H1 (cell line): ENCODE measurements around the gene GMCL1. TPM values are rescaled to one million over a fixed set of nuclear protein-coding genes. Genes with fewer than 3 reads are reported as not detected.
A peak's percentile ranks its signal among the peaks of the same experiment; 100 is the strongest.

Experiments
- CTCF ChIA-PET: fragments of 300-600 bp; sonication (Branson Sonifier 250); formaldehyde crosslinking; loops from one replicate; lab custom pipeline; 2021; ENCODE audit not compliant: partially characterized antibody; lab: Charles Lee
- POLR2A ChIA-PET: fragments of 300-600 bp; sonication (Branson Sonifier 250); formaldehyde crosslinking; loops from one replicate; lab custom pipeline; 2021; ENCODE audit warnings: inconsistent platforms; ENCODE audit not compliant: partially characterized antibody; lab: Charles Lee
- DNase-seq, 2 experiments: peaks; one replicate each; pipeline versions ENCODE4 v3.0.0 to v3.0.0-alpha.2; 2010 to 2022; ENCODE audit warnings: low spot score in 2 of 2, low read depth in 1 of 2, mixed read lengths in 1 of 2
- FAIRE-seq: peaks from 2 replicates; lab custom pipeline; 2011; peaks lifted over from hg19 to GRCh38; lab: Jason Lieb, UNC
- H2AFZ ChIP-seq: 2 replicates; pipeline ENCODE4 v1.8.1; 2012; ENCODE audit warnings: low read length, inconsistent platforms
- H2AK5ac ChIP-seq: 2 replicates; pipeline ENCODE4 v1.6.1; 2013; ENCODE audit warnings: low read depth, low read length
- H2BK120ac ChIP-seq: replicated peaks from 2 replicates; pipeline ENCODE3; 2013; ENCODE audit warnings: low read depth, low read length, inconsistent platforms
- H2BK12ac ChIP-seq: 2 replicates; pipeline ENCODE4 v1.6.1; 2013; ENCODE audit warnings: low read depth, low read length
- H2BK15ac ChIP-seq: 2 replicates; pipeline ENCODE4 v1.6.1; 2013; ENCODE audit warnings: low read length
- H2BK20ac ChIP-seq: 2 replicates; pipeline ENCODE4 v1.6.1; 2013; ENCODE audit warnings: low read length
- H2BK5ac ChIP-seq: 2 replicates; pipeline ENCODE4 v1.6.1; 2013; ENCODE audit warnings: low read depth, low read length
- H3K14ac ChIP-seq: 2 replicates; pipeline ENCODE4 v1.6.1; 2013; ENCODE audit warnings: inconsistent platforms; ENCODE audit not compliant: insufficient read length
- H3K18ac ChIP-seq: 2 replicates; pipeline ENCODE4 v1.6.1; 2013; ENCODE audit warnings: low read length; ENCODE audit errors: extremely low read depth
- H3K23ac ChIP-seq: 2 replicates; pipeline ENCODE4 v1.6.1; 2013; ENCODE audit warnings: inconsistent platforms; ENCODE audit not compliant: insufficient read length
- H3K23me2 ChIP-seq: 2 replicates; pipeline ENCODE4 v1.6.1; 2013; ENCODE audit warnings: low read depth, low read length
- H3K27ac ChIP-seq: 2 replicates; pipeline ENCODE4 v1.6.1; 2011; ENCODE audit warnings: low read depth, low read length, inconsistent platforms
- H3K27me3 ChIP-seq, 4 experiments: replicated peaks in 1 of 4; 1 replicate in 1 of 4; 2 replicates in 3 of 4; pipeline versions ENCODE4 v1.6.1 to v1.8.1; 2011 to 2013; ENCODE audit warnings: low read length in 3 of 4, mild to moderate bottlenecking in 3 of 4, inconsistent platforms in 2 of 4, mixed read lengths in 2 of 4, moderate library complexity in 1 of 4; ENCODE audit not compliant: control insufficient read depth in 3 of 4, insufficient read depth in 3 of 4; ENCODE audit errors: extremely low read depth in 1 of 4
- H3K36me3 ChIP-seq, 4 experiments: 2 replicates each; pipeline versions ENCODE4 v1.6.1 to v1.8.1; 2011 to 2013; ENCODE audit warnings: mild to moderate bottlenecking in 4 of 4, low read length in 3 of 4, moderate library complexity in 2 of 4, control low read depth in 1 of 4, inconsistent platforms in 1 of 4; ENCODE audit not compliant: insufficient read depth in 4 of 4, control insufficient read depth in 2 of 4
- H3K4ac ChIP-seq: replicated peaks from 2 replicates; pipeline ENCODE3; 2013; ENCODE audit warnings: low read length, low read depth, mixed read lengths, inconsistent platforms; ENCODE audit not compliant: insufficient read length
- H3K4me1 ChIP-seq, 4 experiments: replicated peaks in 1 of 4; 1 replicate in 1 of 4; 2 replicates in 3 of 4; pipeline versions ENCODE4 v1.6.1 to v1.8.1; 2011 to 2013; ENCODE audit warnings: low read length in 3 of 4, inconsistent platforms in 2 of 4, mixed read lengths in 1 of 4; ENCODE audit not compliant: insufficient read depth in 4 of 4, control insufficient read depth in 3 of 4
- H3K4me2 ChIP-seq, 2 experiments: 2 replicates each; pipeline versions ENCODE4 v1.6.1 to v1.8.1; 2011 to 2013; ENCODE audit warnings: low read depth in 2 of 2, low read length in 2 of 2, control low read depth in 1 of 2, inconsistent platforms in 1 of 2, mild to moderate bottlenecking in 1 of 2; ENCODE audit not compliant: insufficient read depth in 1 of 2
- H3K4me3 ChIP-seq, 4 experiments: fragments of 200-600, 300-600 bp in 1 of 4; sonication (generic), shearing (Covaris generic), sonication (Bioruptor Twin) in 1 of 4; 2 replicates each; pipeline versions ENCODE4 v1.5.1 to v1.8.1; 2011 to 2016; ENCODE audit warnings: low read length in 4 of 4, low read depth in 3 of 4, control low read depth in 2 of 4, inconsistent platforms in 2 of 4, mild to moderate bottlenecking in 2 of 4, mixed read lengths in 1 of 4, moderate library complexity in 1 of 4; ENCODE audit not compliant: insufficient read depth in 2 of 4; ENCODE audit errors: extremely low read depth in 1 of 4
- H3K56ac ChIP-seq: replicated peaks from 2 replicates; pipeline ENCODE3; 2013; ENCODE audit warnings: low read depth, mild to moderate bottlenecking, mixed read lengths, low read length, inconsistent platforms; ENCODE audit not compliant: insufficient read length
- H3K79me1 ChIP-seq: 2 replicates; pipeline ENCODE4 v1.6.1; 2013; ENCODE audit warnings: low read depth, low read length, control low read depth
- H3K79me2 ChIP-seq, 2 experiments: 2 replicates each; pipeline versions ENCODE4 v1.6.1 to v1.8.1; 2012 to 2013; ENCODE audit warnings: low read length in 2 of 2, mild to moderate bottlenecking in 2 of 2, inconsistent platforms in 1 of 2; ENCODE audit not compliant: insufficient read depth in 2 of 2, control insufficient read depth in 1 of 2
- H3K9ac ChIP-seq, 4 experiments: replicated peaks in 1 of 4; 1 replicate in 1 of 4; 2 replicates in 3 of 4; pipeline versions ENCODE4 v1.6.1 to v1.8.1; 2011 to 2013; ENCODE audit warnings: low read depth in 3 of 4, low read length in 3 of 4, control low read depth in 2 of 4, mild to moderate bottlenecking in 2 of 4, moderate library complexity in 2 of 4, inconsistent platforms in 1 of 4; ENCODE audit errors: extremely low read depth in 1 of 4
- H3K9me3 ChIP-seq, 2 experiments: 2 replicates each; pipeline versions ENCODE4 v1.6.1 to v1.8.1; 2012 to 2013; ENCODE audit warnings: mild to moderate bottlenecking in 2 of 2, moderate library complexity in 2 of 2, control low read depth in 1 of 2, inconsistent platforms in 1 of 2, low read depth in 1 of 2, low read length in 1 of 2, mixed read lengths in 1 of 2; ENCODE audit not compliant: insufficient read depth in 2 of 2
- H4K20me1 ChIP-seq, 2 experiments: replicated peaks in 1 of 2; 2 replicates each; pipeline versions ENCODE3 to v1.8.1; 2011 to 2013; ENCODE audit warnings: inconsistent platforms in 2 of 2, low read length in 2 of 2, mild to moderate bottlenecking in 1 of 2; ENCODE audit not compliant: insufficient read depth in 2 of 2, control insufficient read depth in 1 of 2
- H4K5ac ChIP-seq: 2 replicates; pipeline ENCODE4 v1.6.1; 2013; ENCODE audit warnings: low read length, low read depth, mixed read lengths, inconsistent platforms; ENCODE audit not compliant: insufficient read length
- H4K8ac ChIP-seq: 2 replicates; pipeline ENCODE4 v1.8.0; 2013; ENCODE audit warnings: mild to moderate bottlenecking, moderate library complexity, low read length, inconsistent platforms; ENCODE audit not compliant: insufficient read depth; ENCODE audit errors: extremely low read depth
- H4K91ac ChIP-seq: replicated peaks from 2 replicates; pipeline ENCODE3; 2013; ENCODE audit warnings: low read length, mixed read lengths, inconsistent platforms; ENCODE audit not compliant: insufficient read length
- ASH2L ChIP-seq: fragments of 200-600, 300-600 bp; sonication (generic); IDR thresholded peaks from one replicate; pipeline ENCODE4 v1.7.1; 2017; ENCODE audit warnings: low read length
- FOSL1 ChIP-seq: IDR thresholded peaks from 2 replicates; pipeline ENCODE4 v1.6.1; 2011; ENCODE audit warnings: mild to moderate bottlenecking, low read depth, low read length, moderate library complexity; ENCODE audit not compliant: insufficient read depth
- GABPA ChIP-seq: IDR thresholded peaks from 2 replicates; pipeline ENCODE4 v1.6.1; 2011; ENCODE audit warnings: mild to moderate bottlenecking, low read length, moderate library complexity, borderline replicate concordance; ENCODE audit not compliant: insufficient read depth
- JUND ChIP-seq: IDR thresholded peaks from 2 replicates; pipeline ENCODE4 v1.6.1; 2011; ENCODE audit warnings: mild to moderate bottlenecking, improper control_type of control experiment, low read length
- POLR2A ChIP-seq, 2 experiments: IDR thresholded peaks; 1 replicate in 1 of 2; 2 replicates in 1 of 2; pipeline ENCODE4 v1.6.1; 2011; ENCODE audit warnings: low read depth in 2 of 2, low read length in 2 of 2, mild to moderate bottlenecking in 2 of 2; ENCODE audit errors: control extremely low read depth in 1 of 2
- RBBP5 ChIP-seq: IDR thresholded peaks from 2 replicates; pipeline ENCODE4 v1.7.1; 2012; ENCODE audit warnings: low read depth, mild to moderate bottlenecking, inconsistent platforms, low read length, moderate library complexity, borderline replicate concordance
- WGBS, 2 experiments: shearing (Covaris generic) in 1 of 2; methylation state at CpG; one replicate each; pipeline versions ENCODE4 v1.1.6 to v1.1.7; 2013 to 2015; ENCODE audit warnings: low lambda C conversion rate in 2 of 2, mixed read lengths in 2 of 2, inconsistent platforms in 1 of 2, low coverage in 1 of 2, missing lambda C conversion rate in 1 of 2; ENCODE audit not compliant: insufficient replicate concordance in 2 of 2, insufficient coverage in 1 of 2, insufficient read length in 1 of 2; ENCODE audit errors: extremely low coverage in 1 of 2, missing lambda C conversion rate in 1 of 2; 5-methylcytosine and 5-hydroxymethylcytosine counted together
- polyA plus RNA-seq, 7 experiments: library from polyadenylated mRNA; depleted of rRNA in 3 of 7; stranded (reverse) in 5 of 7; unstranded in 2 of 7; fragments of >200 nt in 5 of 7; fragments of 200-250 nt in 2 of 7; gene quantifications; 1 replicate in 5 of 7; 2 replicates in 1 of 7; 4 replicates in 1 of 7; pipeline versions ENCODE4 v1.2.1 to v1.2.3, GENCODE V29; 2011 to 2013; ENCODE audit warnings: missing spikeins in 2 of 7, mixed read lengths in 2 of 7
- total RNA-seq: library from RNA; stranded (reverse); fragmentation: NEBNext Ultra II Directional; extraction: Animal tissue kit (Norgen Biotek cat#: 25700); gene quantifications from 2 replicates; pipeline ENCODE4 v1.2.1, GENCODE V29; 2021

GMCL1 gene
- total and polyA plus RNA-seq, 2 of the 8 experiments (the other 6 are each of a cell fraction or from before 2014, with no cell fraction given), result 6.5 to 21.9 TPM

DNA sequence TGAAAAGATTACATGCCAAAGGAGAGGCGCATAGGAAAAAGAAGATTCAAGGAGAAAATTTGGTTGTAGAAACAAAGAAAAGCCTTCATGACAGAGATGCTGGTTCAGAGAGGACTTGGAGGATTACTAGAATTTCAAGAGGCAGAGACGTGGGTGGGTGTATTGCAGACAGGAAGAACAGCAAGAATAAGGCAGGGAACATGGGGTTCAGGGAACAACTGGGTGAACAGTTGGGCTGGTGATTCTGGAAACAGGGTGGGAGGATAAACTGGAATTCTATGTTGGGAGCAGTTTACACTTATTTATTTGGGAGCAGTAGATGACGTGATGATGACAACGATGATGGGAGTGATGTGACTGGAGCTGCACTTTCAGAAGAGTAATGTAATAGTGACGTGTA lies 18.4 kb upstream of the GMCL1 start:
- Histone ChIP-seq H3K79me1 (no peaks in the 10 kb centered on the region), H3K4me3 (no peak overlapping the region), H4K20me1 (peaks cover 0 to 2% of the 10 kb centered on the region in 2 experiments), H3K23ac (no peak overlapping the region), H2BK15ac (no peak overlapping the region), H3K4me2 (no peak overlapping the region), H3K9me3 (no peaks in the 10 kb centered on the region), H2AK5ac (no peak overlapping the region), H3K4ac (no peak overlapping the region), H3K4me1 (peaks cover 0 to 9% (median 0%) of the 10 kb centered on the region in 4 experiments; a peak in 3 of 7 replicates), H3K56ac (no peak overlapping the region), H2BK20ac (no peak overlapping the region), H2BK5ac (no peak overlapping the region), H3K79me2 (no peaks in the 10 kb centered on the region), H3K9ac (no peak overlapping the region), H3K27me3 (no peaks in the 10 kb centered on the region), H4K91ac (no peak overlapping the region), H4K5ac (no peak overlapping the region), H3K36me3 (no peaks in the 10 kb centered on the region), H3K23me2 (no peaks in the 10 kb centered on the region), H2AFZ (no peak overlapping the region), H3K18ac (no peak overlapping the region), H3K27ac (no peak overlapping the region), H2BK120ac (no peak overlapping the region), H3K14ac (no peak overlapping the region), H2BK12ac (no peak overlapping the region), H4K8ac (no peak overlapping the region)
- 95% methylated on average over 5 of the region's 5 CpGs; no CpG with 5 or more reads in 1 of the 2 experiments for WGBS, 2 experiments
- TF ChIP-seq POLR2A (IDR thresholded peaks at IDR 0.05; ENCODE audit: control extremely low read depth in 1 of 2, low read depth in 2 of 2, low read length in 2 of 2) (no peak), JUND (no peak), FOSL1 (no peak), RBBP5 (no peak), ASH2L (no peak), GABPA (no peak)
- CTCF ChIA-PET, result interaction anchor here (0.9 to 22.2 kb wide), 6 partner anchors 8 to 214 kb away, joined by 3 to 319 read pairs (median 5); no protein-coding TSS in a partner anchor
- POLR2A ChIA-PET, result no interaction called here
- FAIRE-seq, result no peak
- DNase-seq, result peak in 1 of 2 experiments; percentile 7
